Neural progenitor cell (in vitro differentiated cells): ENCODE results near the gene RTN4RL1.

ENCODE experiments used
- CTCF ChIP-seq: fragments of 200-600 bp; sonication (generic); IDR thresholded peaks from 2 replicates; pipeline ENCODE4 v1.5.1; 2017; ENCODE audit warnings: antibody characterized with exemption, mild to moderate bottlenecking
- EZH2 ChIP-seq: fragments of 200-600 bp; sonication (generic); IDR thresholded peaks from 2 replicates; pipeline ENCODE4 v1.6.1; 2017; ENCODE audit warnings: antibody characterized with exemption, mild to moderate bottlenecking, moderate library complexity
- EZH2phosphoT487 ChIP-seq: fragments of 200-600 bp; sonication (generic); IDR thresholded peaks from 2 replicates; pipeline ENCODE4 v1.6.1; 2017; ENCODE audit warnings: antibody characterized with exemption

- no peak for TF ChIP-seq CTCF
- TF ChIP-seq EZH2 = no peak
- TF ChIP-seq EZH2phosphoT487 = no peak
These were observed 7.7 kb downstream of the RTN4RL1 start for GRCh38 chr17:2017274-2017941.
